SK-N-MC (cell line): ENCODE measurements around the gene KRTAP5-8.

Experiments
- EZH2 ChIP-seq: fragments of 200-600 bp; sonication (generic); IDR thresholded peaks from one replicate; pipeline ENCODE4 v1.6.1; 2017; ENCODE audit warnings: antibody characterized with exemption
- FOXP2 ChIP-seq: optimal IDR thresholded peaks from 2 replicates; pipeline ENCODE3; 2011; ENCODE audit warnings: mild to moderate bottlenecking, moderate library complexity; ENCODE audit not compliant: insufficient read depth; ENCODE audit errors: extremely low read length, control extremely low read depth
- POLR2AphosphoS5 ChIP-seq: IDR thresholded peaks from 2 replicates; pipeline ENCODE4 v1.6.1; 2012; ENCODE audit warnings: mild to moderate bottlenecking, low read depth, low read length, borderline replicate concordance

DNA sequence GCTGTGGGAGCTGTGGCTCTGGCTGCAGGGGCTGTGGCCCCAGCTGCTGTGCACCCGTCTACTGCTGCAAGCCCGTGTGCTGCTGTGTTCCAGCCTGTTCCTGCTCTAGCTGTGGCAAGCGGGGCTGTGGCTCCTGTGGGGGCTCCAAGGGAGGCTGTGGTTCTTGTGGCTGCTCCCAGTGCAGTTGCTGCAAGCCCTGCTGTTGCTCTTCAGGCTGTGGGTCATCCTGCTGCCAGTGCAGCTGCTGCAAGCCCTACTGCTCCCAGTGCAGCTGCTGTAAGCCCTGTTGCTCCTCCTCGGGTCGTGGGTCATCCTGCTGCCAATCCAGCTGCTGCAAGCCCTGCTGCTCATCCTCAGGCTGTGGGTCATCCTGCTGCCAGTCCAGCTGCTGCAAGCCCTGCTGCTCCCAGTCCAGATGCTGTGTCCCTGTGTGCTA, 10.9 kb downstream of the KRTAP5-8 start:
- TF ChIP-seq EZH2: no peak
- no peak for TF ChIP-seq POLR2AphosphoS5
- TF ChIP-seq FOXP2: no peak
